Brain microvascular endothelial cell (primary cell): ENCODE data around the gene KCNMA1.

Experiments
- DNase-seq: peaks from one replicate; pipeline ENCODE4 v3.0.0-alpha.2; 2020
- H3K27ac ChIP-seq: fragments of 250-450 bp; sonication (Bioruptor Pico); 2 replicates; pipeline ENCODE4 v1.5.1; 2020; ENCODE audit warnings: mild to moderate bottlenecking, moderate library complexity
- H3K27me3 ChIP-seq: fragments of 250-450 bp; sonication (Bioruptor Pico); replicated peaks from 2 replicates; pipeline ENCODE4 v1.5.1; 2020; ENCODE audit warnings: mild to moderate bottlenecking
- H3K36me3 ChIP-seq: fragments of 250-450 bp; sonication (Bioruptor Pico); replicated peaks from 2 replicates; pipeline ENCODE4 v1.5.1; 2020; ENCODE audit warnings: mild to moderate bottlenecking
- H3K4me3 ChIP-seq: 2 replicates; pipeline ENCODE4 v1.5.1; 2011; ENCODE audit warnings: low read depth, mild to moderate bottlenecking, control low read depth, low read length, moderate library complexity
- in situ Hi-C: cut with HindIII; loops from 2 replicates; pipeline ENCODE4 v1.10.0; 2017; ENCODE audit warnings: low sequenced_read_pairs, low pct_ligation_motif_present
- TF ChIP-seq, protein P1 (sequence below): IDR thresholded peaks from 2 replicates; pipeline ENCODE4 v1.5.1; 2011; ENCODE audit warnings: low read depth, mild to moderate bottlenecking, moderate library complexity, low read length, control low read depth, inconsistent platforms; ENCODE audit errors: missing control alignments

Gene KCNMA1

DNA sequence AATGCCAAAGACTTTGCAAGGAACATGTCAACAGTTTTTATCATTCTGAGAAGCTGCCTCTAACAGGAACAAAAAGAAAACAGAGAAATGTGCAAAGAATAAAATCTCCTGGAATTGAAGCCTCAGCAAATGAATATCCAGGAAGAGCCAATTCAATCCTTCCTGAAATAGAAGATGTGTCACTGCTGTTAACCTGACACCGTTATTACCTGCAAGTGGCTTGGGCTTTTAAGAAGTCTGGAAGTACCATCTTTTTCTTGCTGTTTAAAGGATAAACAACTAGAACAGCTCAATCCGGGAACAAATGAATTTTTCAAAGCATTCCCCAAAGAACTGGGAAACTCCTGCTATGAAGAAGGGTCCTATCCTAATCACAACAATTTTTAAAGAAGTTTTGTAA is 434.8 kb downstream of the KCNMA1 start:
- H3K27ac ChIP-seq, result no peak overlapping the region

DNA sequence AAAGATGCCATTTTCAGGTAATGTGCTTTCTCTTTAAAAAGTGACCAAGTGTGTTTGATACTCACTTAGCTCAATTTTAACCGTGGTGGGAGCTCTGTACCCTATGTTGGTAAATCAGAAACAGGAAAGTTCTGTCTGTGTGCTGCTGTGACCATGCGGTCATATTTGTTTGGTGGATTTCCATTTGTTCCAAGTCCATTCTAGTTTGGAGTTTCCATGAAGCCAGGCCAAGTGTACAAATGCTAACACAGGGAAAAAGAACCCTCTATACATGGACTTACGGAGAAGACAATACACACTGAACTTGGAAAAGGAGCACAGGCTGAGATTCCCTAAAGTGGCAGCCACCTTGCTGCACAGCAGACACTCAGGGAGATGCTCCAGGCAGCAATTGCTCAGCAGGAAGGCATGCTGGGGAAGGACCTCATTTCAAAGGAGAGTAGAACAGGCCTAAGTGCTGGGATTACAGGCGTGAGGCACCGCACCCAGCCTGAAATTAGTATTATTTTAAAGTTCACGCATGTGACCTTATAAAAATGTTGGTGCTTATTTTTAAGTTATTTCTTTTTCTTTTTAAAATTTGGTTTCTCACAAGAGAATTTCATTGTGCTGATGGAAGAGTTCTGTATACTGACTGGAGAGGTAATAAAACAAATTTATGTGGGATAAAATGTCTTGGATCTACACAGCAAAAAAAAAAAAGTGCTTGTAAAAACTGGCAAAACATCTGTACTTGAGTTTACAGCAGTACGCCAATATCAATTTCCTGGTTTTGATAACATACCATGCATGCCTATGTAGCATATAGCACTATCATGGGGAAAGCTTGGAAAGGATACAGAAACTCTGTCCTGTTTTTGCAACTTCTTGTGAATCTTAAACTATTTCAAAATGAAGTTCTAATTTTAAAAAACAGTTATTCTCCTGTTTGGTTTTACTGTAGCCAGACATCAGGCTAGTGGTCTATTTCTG is 436.2 kb downstream of the KCNMA1 start:
- H3K27me3 ChIP-seq, result no peaks in the 10 kb centered on the region
- no peak for DNase-seq
- no peaks in the 10 kb centered on the region for H3K36me3 ChIP-seq
- in situ Hi-C loops, result no loop called here
- no peak overlapping the region for H3K27ac ChIP-seq
- no peak overlapping the region for H3K4me3 ChIP-seq
- TF ChIP-seq, protein P1, sequence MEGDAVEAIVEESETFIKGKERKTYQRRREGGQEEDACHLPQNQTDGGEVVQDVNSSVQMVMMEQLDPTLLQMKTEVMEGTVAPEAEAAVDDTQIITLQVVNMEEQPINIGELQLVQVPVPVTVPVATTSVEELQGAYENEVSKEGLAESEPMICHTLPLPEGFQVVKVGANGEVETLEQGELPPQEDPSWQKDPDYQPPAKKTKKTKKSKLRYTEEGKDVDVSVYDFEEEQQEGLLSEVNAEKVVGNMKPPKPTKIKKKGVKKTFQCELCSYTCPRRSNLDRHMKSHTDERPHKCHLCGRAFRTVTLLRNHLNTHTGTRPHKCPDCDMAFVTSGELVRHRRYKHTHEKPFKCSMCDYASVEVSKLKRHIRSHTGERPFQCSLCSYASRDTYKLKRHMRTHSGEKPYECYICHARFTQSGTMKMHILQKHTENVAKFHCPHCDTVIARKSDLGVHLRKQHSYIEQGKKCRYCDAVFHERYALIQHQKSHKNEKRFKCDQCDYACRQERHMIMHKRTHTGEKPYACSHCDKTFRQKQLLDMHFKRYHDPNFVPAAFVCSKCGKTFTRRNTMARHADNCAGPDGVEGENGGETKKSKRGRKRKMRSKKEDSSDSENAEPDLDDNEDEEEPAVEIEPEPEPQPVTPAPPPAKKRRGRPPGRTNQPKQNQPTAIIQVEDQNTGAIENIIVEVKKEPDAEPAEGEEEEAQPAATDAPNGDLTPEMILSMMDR, result no peak

More for the DNA sequence above, 434.8 kb downstream of the KCNMA1 start:
- Histone ChIP-seq H3K4me3 (no peak overlapping the region), H3K27me3 (no peaks in the 10 kb centered on the region), H3K36me3 (no peaks in the 10 kb centered on the region)
- TF ChIP-seq, protein P1, result no peak
- in situ Hi-C loops, result no loop called here
- no peak for DNase-seq

DNA sequence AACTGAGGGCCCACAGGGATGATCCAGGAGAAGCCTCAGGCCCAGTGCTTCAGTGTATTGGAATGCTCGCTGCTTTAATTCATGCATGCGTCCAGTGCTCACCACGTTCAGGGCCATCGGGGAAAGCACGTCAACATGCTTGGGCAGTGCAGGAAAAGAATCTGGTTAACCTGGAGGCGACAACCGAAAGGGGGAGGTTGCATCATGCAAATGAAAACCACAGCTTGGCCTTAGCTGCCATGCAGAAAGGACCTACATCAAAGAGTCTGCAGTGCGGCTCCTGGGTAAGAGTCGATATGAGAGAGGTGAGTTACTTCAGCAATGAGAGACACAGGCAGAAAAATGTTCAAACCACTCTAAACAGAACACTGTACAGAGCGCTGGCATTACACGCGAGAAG is 440.1 kb downstream of the KCNMA1 start:
- Histone ChIP-seq H3K36me3 (no peaks in the 10 kb centered on the region), H3K27me3 (no peaks in the 10 kb centered on the region), H3K4me3 (no peak overlapping the region), H3K27ac (no peak overlapping the region)
- in situ Hi-C loops, result no loop called here
- DNase-seq, result no peak
- TF ChIP-seq, protein P1, result no peak

DNA sequence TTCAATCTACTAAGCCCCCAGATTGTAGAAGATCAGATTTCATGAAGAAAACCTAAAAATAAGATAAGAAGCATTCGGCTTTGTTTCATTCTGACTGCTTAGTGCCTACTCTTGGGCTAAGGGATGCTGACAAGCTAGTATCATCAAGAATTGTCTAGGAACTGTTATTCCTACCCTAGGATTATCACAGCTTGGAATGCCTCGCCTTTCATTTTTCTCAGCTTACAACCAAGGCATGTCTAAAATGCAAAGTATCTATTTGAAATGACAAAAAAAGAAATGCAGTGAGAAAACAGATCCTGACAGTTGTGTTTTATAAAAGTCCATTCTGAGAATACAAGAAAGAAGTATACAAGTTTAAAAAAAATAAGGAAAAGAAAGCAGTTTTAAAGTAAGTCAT is 441.0 kb downstream of the KCNMA1 start:
- peak overlapping the region; percentile 65 for H3K27ac ChIP-seq
- TF ChIP-seq, protein P1, result no peak
- in situ Hi-C loops, result no loop called here
- no peaks in the 10 kb centered on the region for H3K36me3 ChIP-seq
- H3K4me3 ChIP-seq, result no peak overlapping the region
- H3K27me3 ChIP-seq, result no peaks in the 10 kb centered on the region
- DNase-seq, result peak; percentile 48

DNA sequence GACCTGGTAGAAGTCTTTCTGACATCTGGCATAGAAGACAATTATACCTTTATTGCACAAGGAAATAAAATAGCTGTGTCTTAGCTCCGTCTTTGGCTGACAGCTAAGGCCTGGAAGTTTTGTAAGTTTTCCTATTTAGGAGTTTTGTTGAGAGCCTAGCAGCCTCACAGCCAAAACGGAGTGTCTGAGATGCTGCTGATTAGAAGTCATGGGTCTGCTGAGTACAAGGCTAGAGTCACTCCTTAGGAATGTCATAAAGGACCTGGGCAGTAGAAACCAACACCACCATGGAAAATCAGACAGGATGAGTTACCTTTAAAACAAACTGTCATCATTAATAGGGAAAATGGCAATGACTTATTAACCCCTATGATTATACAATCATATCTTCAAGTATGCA is 442.5 kb downstream of the KCNMA1 start:
- peak; percentile 84 for DNase-seq
- no peaks in the 10 kb centered on the region for H3K27me3 ChIP-seq
- TF ChIP-seq, protein P1, result no peak
- H3K27ac ChIP-seq, result peak overlapping the region; percentile 65
- H3K36me3 ChIP-seq, result no peaks in the 10 kb centered on the region
- H3K4me3 ChIP-seq, result no peak overlapping the region
- in situ Hi-C loops, result no loop called here
